Sigmoid colon (tissue), 4 donors: Measurements from ENCODE around the gene B4GALNT3.

Experiments used
- CTCF ChIP-seq, 4 experiments: fragments of 450-650 bp in 3 of 4; fragments of 200-600 bp in 1 of 4; IDR thresholded peaks; one replicate each; pipeline ENCODE4 v1.5.1; 2016 to 2019; ENCODE audit warnings: antibody characterized with exemption in 4 of 4, mild to moderate bottlenecking in 3 of 4, moderate library complexity in 2 of 4
- POLR2A ChIP-seq, 2 donors: fragments of 450-650 bp; IDR thresholded peaks; one replicate each; pipeline ENCODE4 v1.6.1; 2016; ENCODE audit warnings: antibody characterized with exemption in 2 of 2, mild to moderate bottlenecking in 2 of 2, moderate library complexity in 2 of 2
- POLR2AphosphoS5 ChIP-seq, 4 donors: sonication (generic); formaldehyde crosslinking; IDR thresholded peaks; one replicate each; pipeline ENCODE4 v1.6.1; 2017; ENCODE audit warnings: antibody characterized with exemption in 4 of 4

- TF ChIP-seq POLR2AphosphoS5 (IDR thresholded peaks at IDR 0.05), result no peak
- no peak for TF ChIP-seq CTCF (IDR thresholded peaks at IDR 0.05)
- no peak for TF ChIP-seq POLR2A (IDR thresholded peaks at IDR 0.05)
Measured at GRCh38 chr12:452667-453210, 7.0 kb upstream of the B4GALNT3 start.
